Epithelial cell of esophagus (primary cell): ENCODE results near the gene CCNO.
A peak's percentile ranks its signal among the peaks of the same experiment; 100 is the strongest.

Experiments used
- DNase-seq: peaks from one replicate; pipeline ENCODE4 v3.0.0; 2010; ENCODE audit warnings: low read depth
- H3K4me3 ChIP-seq: 2 replicates; pipeline ENCODE4 v1.5.1; 2011; ENCODE audit warnings: mild to moderate bottlenecking, low read length, control low read depth
- CTCF ChIP-seq: IDR thresholded peaks from 2 replicates; pipeline ENCODE4 v1.5.1; 2011; ENCODE audit warnings: low read depth, mild to moderate bottlenecking, low read length, control low read depth, inconsistent platforms; ENCODE audit not compliant: insufficient read depth; ENCODE audit errors: missing control alignments

CCNO gene

GRCh38 chr5:55230086-55230629 lies 3.2 kb downstream of the CCNO start:
- TF ChIP-seq CTCF, result no peak
- H3K4me3 ChIP-seq, result no peak overlapping the region
- no peak for DNase-seq

DNA sequence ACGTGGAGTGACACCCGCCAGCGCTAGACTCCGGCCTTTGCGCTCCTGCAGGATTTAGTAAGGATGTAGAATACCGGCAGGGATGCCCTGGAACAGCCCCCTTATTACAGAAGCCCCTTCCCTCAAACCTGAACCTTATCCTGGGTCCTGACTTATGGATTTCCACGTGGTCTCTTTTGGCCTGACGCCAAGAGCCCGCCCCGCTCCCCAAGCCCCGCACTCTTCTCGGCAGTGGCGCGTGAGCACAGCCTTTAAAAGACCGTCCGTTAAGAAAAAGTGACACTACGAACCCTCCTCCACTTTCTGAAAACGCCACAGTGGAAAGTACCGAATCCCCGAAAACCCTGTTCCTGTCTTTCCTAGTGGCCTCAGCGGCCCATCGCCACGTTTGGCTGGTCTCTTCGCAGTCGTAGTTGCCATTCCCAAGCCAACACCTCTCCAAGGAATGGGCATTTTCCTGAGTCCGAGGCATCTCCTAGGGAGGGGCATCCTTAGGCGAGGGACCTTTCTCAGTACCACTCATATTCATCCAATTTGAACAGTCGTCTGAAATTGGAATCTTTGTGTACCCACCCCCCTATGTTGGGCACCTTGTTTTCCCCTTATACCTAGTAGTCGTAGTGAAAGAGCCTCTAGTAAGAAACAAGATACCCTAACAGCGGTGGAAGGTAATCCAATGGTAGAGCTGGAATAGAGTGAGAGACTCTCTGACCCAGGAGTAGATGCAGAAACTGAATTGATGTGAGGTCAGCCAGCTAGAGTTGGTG lies 5.6 kb downstream of the CCNO start:
- DNase-seq, result no peak
- H3K4me3 ChIP-seq, result peak overlapping the region; percentile 51
- no peak for TF ChIP-seq CTCF

- peak; percentile 76 for DNase-seq
- H3K4me3 ChIP-seq, result peak within 1 kb of the TSS; percentile 51
- TF ChIP-seq CTCF, result peak; percentile 29
Measured at GRCh38 chr5:55226934-55227663, 6.3 kb downstream of the CCNO start, which contains the start of gene MCIDAS. Gene MCIDAS, minus strand, starts transcription at chr5:55227315. Its CDS starts 177 bp downstream, at chr5:55227138.

DNA sequence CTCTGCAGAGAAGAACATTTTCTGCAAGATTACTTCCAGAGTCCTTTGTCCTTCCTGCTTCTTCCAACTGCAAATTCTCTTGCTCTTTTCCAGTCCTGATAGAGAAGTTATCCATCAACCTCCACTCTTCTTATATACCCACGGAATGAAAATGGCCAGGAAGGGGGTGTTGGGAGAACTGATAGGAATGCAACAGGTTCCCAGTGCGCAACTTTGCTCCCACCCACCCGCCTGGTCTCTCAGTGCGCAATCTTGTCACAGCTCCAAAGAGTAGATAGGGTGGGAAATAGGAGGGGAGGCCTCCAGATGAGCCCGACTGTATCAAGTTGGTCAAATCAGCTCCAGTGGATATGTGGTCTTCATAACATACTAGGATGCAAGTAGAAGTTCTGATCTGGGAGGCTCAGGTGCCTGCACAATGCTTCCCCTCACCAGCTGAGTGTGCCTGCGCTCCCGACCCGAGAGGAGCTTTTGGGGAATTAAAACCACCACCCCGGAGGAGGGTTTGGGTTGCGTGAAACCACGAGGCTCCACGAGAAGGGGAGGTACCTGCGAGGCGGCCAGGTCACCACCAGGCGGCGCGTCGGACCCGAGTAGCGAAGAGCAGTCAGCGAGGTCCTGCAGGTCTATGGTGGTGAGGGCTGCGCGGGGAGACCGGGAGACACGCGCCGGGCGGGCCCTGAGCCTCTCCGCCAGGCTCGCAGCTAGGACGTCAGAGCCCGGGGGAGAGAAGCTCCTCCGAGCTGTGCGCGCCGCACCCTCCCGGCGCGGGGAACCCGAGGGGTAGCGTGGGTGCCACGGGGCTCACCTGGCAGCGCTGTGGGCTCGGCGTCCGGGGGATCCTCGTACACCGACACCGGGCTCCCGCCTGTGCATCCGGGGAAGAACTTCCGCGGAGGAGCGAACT lies 7.1 kb downstream of the CCNO start:
- peak overlapping the region; percentile 51 for H3K4me3 ChIP-seq
- peak; percentile 69 for DNase-seq

DNA sequence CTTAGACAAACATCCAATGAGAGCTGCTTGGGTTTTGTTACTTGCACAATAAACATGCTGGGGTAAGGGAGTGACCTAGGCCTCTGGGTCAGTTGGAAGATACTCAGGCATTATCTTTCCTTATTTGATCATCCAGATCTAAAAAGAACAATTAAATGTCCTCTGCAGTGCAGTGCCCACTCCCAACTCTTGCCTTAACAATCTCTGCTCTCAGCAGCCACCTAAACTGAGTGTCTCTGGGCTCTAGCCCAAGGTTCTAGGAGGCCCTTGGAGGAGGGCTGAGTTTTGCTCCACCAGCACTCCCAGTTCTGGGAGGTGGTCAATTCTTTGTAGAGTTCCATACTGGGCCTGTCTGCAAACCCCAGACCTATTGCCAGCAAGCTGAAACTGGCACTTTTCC lies 8.1 kb downstream of the CCNO start:
- no peak for TF ChIP-seq CTCF
- no peak overlapping the region for H3K4me3 ChIP-seq
- no peak for DNase-seq

More for the DNA sequence above, 7.1 kb downstream of the CCNO start:
- TF ChIP-seq CTCF, result peak; percentile 55

GRCh38 chr5:55223812-55224240 lies 9.6 kb downstream of the CCNO start:
- no peak for TF ChIP-seq CTCF
- H3K4me3 ChIP-seq, result no peak overlapping the region
- no peak for DNase-seq
